Measurements from ENCODE around the gene TPST1. TPM values are rescaled to one million over a fixed set of nuclear protein-coding genes. Genes with fewer than 3 reads are reported as not detected.
A peak's percentile ranks its signal among the peaks of the same experiment; 100 is the strongest.

The TPST1 gene
- polyA plus RNA-seq, 1 of the 3 experiments (the other 2 are of a cell fraction), result 36.4 TPM

DNA sequence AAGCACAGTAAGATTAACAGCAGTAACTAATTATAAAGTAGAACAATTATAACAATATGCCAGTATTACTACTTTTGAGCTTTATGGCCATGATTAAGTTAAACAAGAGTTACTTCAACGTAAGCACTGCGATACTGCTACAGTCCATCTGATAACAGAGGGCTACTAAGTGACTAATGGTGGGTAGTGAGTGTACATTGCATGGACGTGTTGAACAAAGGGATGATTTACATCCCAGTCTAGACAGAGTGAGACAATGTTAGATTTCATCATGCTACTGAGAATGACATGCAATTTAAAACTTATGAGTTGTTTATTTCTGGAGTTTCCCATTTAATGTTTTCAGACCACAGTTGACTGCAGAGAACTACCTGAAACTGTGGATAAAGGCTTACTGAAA is 45.6 kb downstream of the TPST1 start (continued):
- TF ChIP-seq, protein P1, sequence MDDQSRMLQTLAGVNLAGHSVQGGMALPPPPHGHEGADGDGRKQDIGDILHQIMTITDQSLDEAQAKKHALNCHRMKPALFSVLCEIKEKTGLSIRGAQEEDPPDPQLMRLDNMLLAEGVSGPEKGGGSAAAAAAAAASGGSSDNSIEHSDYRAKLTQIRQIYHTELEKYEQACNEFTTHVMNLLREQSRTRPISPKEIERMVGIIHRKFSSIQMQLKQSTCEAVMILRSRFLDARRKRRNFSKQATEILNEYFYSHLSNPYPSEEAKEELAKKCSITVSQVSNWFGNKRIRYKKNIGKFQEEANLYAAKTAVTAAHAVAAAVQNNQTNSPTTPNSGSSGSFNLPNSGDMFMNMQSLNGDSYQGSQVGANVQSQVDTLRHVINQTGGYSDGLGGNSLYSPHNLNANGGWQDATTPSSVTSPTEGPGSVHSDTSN (IDR thresholded peaks at IDR 0.05), result peak; percentile 95
- peak; percentile 82 for TF ChIP-seq FOSL2 (IDR thresholded peaks at IDR 0.05; ENCODE audit: borderline replicate concordance, low read depth)
- TF ChIP-seq GABPA (IDR thresholded peaks at IDR 0.05; ENCODE audit: low read depth), result no peak
- no peak for TF ChIP-seq ELF1 (IDR thresholded peaks at IDR 0.05)
- no peak for TF ChIP-seq RAD21 (IDR thresholded peaks at IDR 0.05; ENCODE audit: low read length)
- TF ChIP-seq TAF1 (IDR thresholded peaks at IDR 0.05; ENCODE audit: borderline replicate concordance, low read depth, low read length), result no peak
- no peak for TF ChIP-seq CHD2 (IDR thresholded peaks at IDR 0.05; ENCODE audit: low read length, partially characterized antibody)
- peak in 1 of 2 experiments; percentile 50; a peak in 1 of 4 replicates for TF ChIP-seq EP300 (IDR thresholded peaks at IDR 0.05; ENCODE audit: borderline replicate concordance in 1 of 2, low read depth in 1 of 2, low read length in 1 of 2)
- TF ChIP-seq, protein P2, sequence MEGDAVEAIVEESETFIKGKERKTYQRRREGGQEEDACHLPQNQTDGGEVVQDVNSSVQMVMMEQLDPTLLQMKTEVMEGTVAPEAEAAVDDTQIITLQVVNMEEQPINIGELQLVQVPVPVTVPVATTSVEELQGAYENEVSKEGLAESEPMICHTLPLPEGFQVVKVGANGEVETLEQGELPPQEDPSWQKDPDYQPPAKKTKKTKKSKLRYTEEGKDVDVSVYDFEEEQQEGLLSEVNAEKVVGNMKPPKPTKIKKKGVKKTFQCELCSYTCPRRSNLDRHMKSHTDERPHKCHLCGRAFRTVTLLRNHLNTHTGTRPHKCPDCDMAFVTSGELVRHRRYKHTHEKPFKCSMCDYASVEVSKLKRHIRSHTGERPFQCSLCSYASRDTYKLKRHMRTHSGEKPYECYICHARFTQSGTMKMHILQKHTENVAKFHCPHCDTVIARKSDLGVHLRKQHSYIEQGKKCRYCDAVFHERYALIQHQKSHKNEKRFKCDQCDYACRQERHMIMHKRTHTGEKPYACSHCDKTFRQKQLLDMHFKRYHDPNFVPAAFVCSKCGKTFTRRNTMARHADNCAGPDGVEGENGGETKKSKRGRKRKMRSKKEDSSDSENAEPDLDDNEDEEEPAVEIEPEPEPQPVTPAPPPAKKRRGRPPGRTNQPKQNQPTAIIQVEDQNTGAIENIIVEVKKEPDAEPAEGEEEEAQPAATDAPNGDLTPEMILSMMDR (IDR thresholded peaks at IDR 0.05), result no peak
- TF ChIP-seq, protein P3, sequence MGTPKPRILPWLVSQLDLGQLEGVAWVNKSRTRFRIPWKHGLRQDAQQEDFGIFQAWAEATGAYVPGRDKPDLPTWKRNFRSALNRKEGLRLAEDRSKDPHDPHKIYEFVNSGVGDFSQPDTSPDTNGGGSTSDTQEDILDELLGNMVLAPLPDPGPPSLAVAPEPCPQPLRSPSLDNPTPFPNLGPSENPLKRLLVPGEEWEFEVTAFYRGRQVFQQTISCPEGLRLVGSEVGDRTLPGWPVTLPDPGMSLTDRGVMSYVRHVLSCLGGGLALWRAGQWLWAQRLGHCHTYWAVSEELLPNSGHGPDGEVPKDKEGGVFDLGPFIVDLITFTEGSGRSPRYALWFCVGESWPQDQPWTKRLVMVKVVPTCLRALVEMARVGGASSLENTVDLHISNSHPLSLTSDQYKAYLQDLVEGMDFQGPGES (IDR thresholded peaks at IDR 0.05; ENCODE audit: low read depth, low read length), result no peak
- TF ChIP-seq RXRA (IDR thresholded peaks at IDR 0.05; ENCODE audit: borderline replicate concordance, low read depth), result no peak
- TF ChIP-seq EZH2phosphoT487 (IDR thresholded peaks at IDR 0.05; ENCODE audit: borderline replicate concordance, low read depth), result no peak
- no peak for TF ChIP-seq FOXM1 (IDR thresholded peaks at IDR 0.05; ENCODE audit: low read depth)
- peak; percentile 79 for TF ChIP-seq TCF12 (IDR thresholded peaks at IDR 0.05)
- TF ChIP-seq MEF2A (IDR thresholded peaks at IDR 0.05; ENCODE audit: borderline replicate concordance, low read depth), result peak; percentile 11; the same call in 1 of the 2 replicates

DNA sequence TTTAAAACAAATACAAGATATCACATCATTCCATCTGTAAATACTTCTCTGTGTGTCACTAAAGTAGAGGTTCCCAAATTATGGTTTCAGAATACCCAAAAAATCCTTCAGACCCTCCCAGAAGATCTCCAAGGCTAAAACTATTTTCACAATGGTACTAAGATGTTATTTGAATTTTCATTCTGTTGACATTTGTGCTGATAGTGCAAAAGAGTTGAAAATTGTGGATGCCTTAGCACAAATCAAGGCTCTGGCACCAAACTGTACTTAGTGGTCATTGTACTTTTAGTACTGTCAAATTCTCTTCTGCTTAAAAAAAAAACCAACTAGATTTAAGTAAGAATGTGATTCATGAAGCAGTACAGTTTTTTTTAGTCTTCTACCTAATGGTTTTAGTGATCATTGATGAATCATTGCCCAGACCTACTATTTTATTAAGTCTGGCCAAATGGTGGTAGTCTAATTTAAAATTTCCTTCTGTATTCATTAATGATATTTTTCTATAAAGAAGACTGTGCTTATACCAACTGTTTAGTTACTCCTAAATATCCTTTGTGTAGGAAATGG is 50.5 kb downstream of the TPST1 start:
- H3K36me3 ChIP-seq (replicated peaks in 1 of 2; ENCODE audit: control insufficient read depth in 1 of 2, insufficient read depth in 2 of 2, low read length in 1 of 2), result peaks cover 7 to 21% of the 10 kb centered on the region in 2 experiments
- H4K20me1 ChIP-seq (ENCODE audit: insufficient read depth), result no peaks in the 10 kb centered on the region
- H3K27me3 ChIP-seq (ENCODE audit: insufficient read depth), result no peaks in the 10 kb centered on the region
- no peak for DNase-seq
- ChIA-PET CTCF (interaction anchor here (0.5 kb wide), 1 partner anchor 97 kb away, joined by 4 read pairs; no protein-coding TSS in a partner anchor), POLR2A (no interaction called here)
- H3K9me2 ChIP-seq, result no peaks in the 10 kb centered on the region
- H3K4me2 ChIP-seq, result no peak overlapping the region
- H3F3A ChIP-seq (replicated peaks; ENCODE audit: insufficient read depth), result peaks cover 17% of the 10 kb centered on the region
- peak overlapping the region in 1 of 2 experiments; percentile 38; a peak in 2 of 4 replicates for H3K27ac ChIP-seq (ENCODE audit: low read depth in 2 of 2, low read length in 1 of 2)
- no peaks in the 10 kb centered on the region for H3K9me3 ChIP-seq
- no peak overlapping the region for H2AFZ ChIP-seq (ENCODE audit: low read depth)
- no peak overlapping the region for H3K9ac ChIP-seq
- peaks cover 82% of the 10 kb centered on the region for H3K79me2 ChIP-seq (ENCODE audit: insufficient read depth)
- peak; percentile 55; the same call in 1 of the 2 replicates for TF ChIP-seq FOSL2 (IDR thresholded peaks at IDR 0.05; ENCODE audit: borderline replicate concordance, low read depth)
- TF ChIP-seq, protein P2 (IDR thresholded peaks at IDR 0.05), result no peak
- TF ChIP-seq JUND (IDR thresholded peaks at IDR 0.05), result peak; percentile 21
- TF ChIP-seq TCF12 (IDR thresholded peaks at IDR 0.05), result no peak
- TF ChIP-seq EZH2phosphoT487 (IDR thresholded peaks at IDR 0.05; ENCODE audit: borderline replicate concordance, low read depth), result no peak
- TF ChIP-seq CHD2 (IDR thresholded peaks at IDR 0.05; ENCODE audit: low read length, partially characterized antibody), result no peak
- no peak for TF ChIP-seq TAF1 (IDR thresholded peaks at IDR 0.05; ENCODE audit: borderline replicate concordance, low read depth, low read length)
- TF ChIP-seq FOXJ3 (CRISPR knock-in tag; IDR thresholded peaks at IDR 0.05), result no peak
- TF ChIP-seq, protein P4, sequence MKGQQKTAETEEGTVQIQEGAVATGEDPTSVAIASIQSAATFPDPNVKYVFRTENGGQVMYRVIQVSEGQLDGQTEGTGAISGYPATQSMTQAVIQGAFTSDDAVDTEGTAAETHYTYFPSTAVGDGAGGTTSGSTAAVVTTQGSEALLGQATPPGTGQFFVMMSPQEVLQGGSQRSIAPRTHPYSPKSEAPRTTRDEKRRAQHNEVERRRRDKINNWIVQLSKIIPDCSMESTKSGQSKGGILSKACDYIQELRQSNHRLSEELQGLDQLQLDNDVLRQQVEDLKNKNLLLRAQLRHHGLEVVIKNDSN (IDR thresholded peaks at IDR 0.05; ENCODE audit: borderline replicate concordance, low read depth), result no peak
- H3K4me1 ChIP-seq (ENCODE audit: control insufficient read depth in 1 of 2, insufficient read depth in 2 of 2, low read depth in 1 of 2, low read length in 1 of 2), result peaks cover 0 to 6% of the 10 kb centered on the region in 2 experiments; a peak in 1 of 4 replicates
- H3K4me3 ChIP-seq (ENCODE audit: low read depth in 2 of 2, low read length in 1 of 2), result no peak overlapping the region

All from SK-N-SH (cell line).